GM18517 (cell line): Measurements from ENCODE around the gene SHH.

Experiments
- ATAC-seq: cut with Tn5 transposase; IDR thresholded peaks from one replicate; pipeline ENCODE4 v1.9.1; 2021; ENCODE audit warnings: mild to moderate bottlenecking, moderate library complexity; ENCODE audit not compliant: unreplicated experiment

SHH gene

GRCh38 chr7:155766386-155766785 is 45.9 kb downstream of the SHH start:
- ATAC-seq, result no peak

- ATAC-seq, result no peak
Observed at GRCh38 chr7:155765458-155765857, 46.8 kb downstream of the SHH start.

GRCh38 chr7:155764438-155764793 is 47.8 kb downstream of the SHH start:
- ATAC-seq, result no peak

DNA sequence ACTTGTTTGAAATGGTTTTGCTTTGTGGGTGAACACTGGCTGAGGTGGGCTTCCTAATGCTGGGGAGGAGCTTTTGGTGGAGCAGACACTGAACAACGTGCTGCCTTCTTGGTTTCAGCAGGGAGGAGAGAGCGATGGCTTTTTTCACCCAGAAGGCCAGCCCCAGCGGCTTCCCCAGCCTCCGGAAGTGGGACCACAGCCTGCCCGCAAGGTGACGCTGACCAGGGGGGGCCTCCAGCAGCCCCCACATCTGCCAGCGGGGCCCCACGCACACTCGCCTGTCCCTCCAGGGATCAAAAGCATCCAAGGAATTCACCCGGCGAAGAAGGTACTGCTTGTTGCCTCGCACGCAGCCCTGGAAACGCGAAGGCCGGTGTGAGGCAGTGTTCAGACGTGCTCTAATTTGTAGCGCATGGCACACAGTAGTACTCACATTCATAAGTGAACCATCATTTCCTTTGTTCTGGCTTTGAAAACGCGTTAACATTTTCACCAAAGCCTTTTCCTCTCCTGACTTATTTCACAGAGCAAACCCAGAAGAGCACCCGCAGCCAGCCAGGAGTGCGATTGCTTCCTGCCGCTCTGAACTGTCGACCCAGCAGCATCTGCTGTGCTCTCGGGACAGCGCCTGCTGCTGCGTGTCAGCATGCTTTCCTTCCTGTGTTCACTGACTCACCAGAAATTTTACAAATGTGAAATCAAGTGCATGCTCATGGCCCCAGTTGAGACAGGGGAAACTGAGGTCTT is 48.4 kb downstream of the SHH start:
- ATAC-seq, result no peak

- ATAC-seq, result no peak
Observed at GRCh38 chr7:155763122-155763521, 49.1 kb downstream of the SHH start.

GRCh38 chr7:155762655-155763054 is 49.6 kb downstream of the SHH start:
- ATAC-seq, result no peak

GRCh38 chr7:155762036-155762435 is 50.2 kb downstream of the SHH start:
- no peak for ATAC-seq

- no peak for ATAC-seq
Observed at GRCh38 chr7:155761162-155761561, 51.1 kb downstream of the SHH start.

DNA sequence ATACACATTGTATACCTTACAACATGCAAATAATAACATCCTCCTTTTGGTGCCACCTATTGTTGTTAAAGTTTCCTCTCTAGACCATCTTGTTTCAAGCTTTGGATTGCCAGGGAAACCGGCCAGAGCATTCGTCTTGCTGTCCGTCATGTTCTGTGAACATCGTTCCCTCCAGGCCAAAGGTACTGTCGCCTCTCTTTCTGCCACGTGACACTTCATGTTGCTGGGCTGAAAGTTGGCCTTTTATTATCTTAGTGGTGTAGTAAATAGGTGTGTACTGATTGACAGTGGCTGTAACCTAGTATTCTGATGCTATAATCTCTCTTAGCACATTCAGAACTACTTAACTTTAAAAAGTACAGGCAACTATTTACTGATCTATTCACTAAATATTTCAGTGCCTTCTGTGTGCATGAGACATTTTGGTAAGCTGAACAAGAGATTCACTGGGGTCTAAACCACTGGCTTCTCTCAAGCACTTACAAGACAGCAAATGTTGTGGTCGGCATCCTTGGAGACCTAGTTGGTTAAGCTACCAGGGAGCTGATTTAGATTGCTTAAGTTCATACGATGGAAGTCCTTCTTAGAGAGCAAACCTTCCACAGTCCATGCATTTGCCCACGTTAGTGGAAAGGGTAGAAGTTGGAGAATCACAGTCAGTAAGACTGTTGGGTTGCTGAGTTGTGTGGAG is 52.4 kb downstream of the SHH start:
- ATAC-seq, result no peak

DNA sequence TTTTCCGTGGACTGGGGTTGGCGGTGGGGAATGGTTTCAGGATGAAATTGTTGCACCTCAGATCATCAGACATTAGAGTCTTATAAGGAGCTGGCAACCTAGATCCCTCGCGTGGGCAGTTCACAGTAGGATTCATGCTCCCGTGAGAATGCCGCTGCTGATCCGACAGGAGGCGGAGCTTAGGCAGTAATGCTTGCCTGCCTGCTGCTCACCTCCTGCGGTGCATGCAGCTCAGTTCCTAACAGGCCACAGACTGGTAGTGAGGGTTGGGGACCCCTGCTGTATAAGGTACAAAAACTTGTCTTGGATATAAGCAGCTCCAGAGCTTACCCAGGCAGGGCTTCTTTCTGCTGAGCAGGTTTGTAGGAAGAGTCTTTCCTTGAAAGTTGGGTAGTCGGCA is 53.9 kb downstream of the SHH start:
- ATAC-seq, result no peak

DNA sequence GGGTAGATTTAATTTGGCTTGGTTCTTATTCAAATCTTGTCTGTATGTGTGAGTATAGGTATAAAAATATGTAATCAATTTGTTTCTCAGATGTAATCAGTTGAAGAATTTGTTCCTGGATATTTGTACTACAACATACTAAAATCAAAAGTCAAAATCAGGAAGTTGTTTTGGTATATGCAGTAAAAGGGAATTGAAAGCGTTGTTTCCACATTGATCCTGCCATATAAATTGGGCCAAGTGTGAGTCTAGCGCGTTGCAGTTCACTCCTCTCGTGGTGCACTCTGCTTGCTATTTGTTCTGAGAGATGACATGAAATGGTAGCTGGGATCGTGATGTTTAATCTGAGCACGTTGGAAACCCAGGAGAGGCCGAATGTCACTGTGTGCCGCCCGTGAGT is 55.9 kb downstream of the SHH start:
- no peak for ATAC-seq

GRCh38 chr7:155755026-155755425 is 57.2 kb downstream of the SHH start:
- no peak for ATAC-seq

GRCh38 chr7:155754165-155754564 is 58.1 kb downstream of the SHH start:
- no peak for ATAC-seq

GRCh38 chr7:155753446-155753965 is 58.8 kb downstream of the SHH start:
- ATAC-seq, result no peak

DNA sequence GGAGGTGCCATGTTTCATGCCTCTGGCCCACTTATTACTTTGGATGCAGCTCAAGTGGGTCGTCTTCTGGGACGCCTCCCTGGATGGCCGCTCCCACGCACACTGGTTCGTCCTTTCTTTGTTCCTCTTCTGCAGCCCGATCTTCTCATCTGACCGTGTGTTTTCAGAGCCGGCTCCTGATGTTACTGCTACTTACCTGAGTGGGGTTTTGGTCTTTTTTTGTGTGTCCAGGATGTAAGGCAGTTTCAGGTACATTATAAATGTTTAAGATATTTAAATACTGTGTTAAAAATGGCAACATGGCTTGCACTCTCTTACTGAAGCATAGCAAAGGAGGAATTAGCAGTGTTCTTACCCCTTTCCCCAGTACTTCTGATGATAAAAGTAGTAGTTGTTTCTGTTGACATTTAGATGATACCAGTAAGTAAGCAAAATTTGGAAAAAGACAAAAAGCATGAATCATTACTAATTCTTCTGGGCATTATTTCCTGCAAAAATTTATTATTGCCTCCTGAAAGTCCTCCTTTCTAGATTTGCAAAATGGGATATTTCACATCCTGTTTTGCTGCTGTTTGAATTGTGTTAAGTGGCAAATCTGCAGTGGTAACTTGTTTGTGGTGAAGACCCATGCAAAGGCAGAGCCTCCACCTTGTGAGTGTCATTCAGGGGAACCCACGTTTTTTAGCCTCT is 59.4 kb downstream of the SHH start:
- peak; percentile 67 for ATAC-seq

GRCh38 chr7:155751409-155751808 is 60.9 kb downstream of the SHH start:
- ATAC-seq, result no peak

- no peak for ATAC-seq
Observed at GRCh38 chr7:155750255-155751125, 61.8 kb downstream of the SHH start.
